ENCODE measurements around the gene PPIB. TPM values are rescaled to one million over a fixed set of nuclear protein-coding genes. Genes with fewer than 3 reads are reported as not detected.

Gene PPIB
- total RNA-seq, 1 experiment from 2014 or later, result 433 TPM

DNA sequence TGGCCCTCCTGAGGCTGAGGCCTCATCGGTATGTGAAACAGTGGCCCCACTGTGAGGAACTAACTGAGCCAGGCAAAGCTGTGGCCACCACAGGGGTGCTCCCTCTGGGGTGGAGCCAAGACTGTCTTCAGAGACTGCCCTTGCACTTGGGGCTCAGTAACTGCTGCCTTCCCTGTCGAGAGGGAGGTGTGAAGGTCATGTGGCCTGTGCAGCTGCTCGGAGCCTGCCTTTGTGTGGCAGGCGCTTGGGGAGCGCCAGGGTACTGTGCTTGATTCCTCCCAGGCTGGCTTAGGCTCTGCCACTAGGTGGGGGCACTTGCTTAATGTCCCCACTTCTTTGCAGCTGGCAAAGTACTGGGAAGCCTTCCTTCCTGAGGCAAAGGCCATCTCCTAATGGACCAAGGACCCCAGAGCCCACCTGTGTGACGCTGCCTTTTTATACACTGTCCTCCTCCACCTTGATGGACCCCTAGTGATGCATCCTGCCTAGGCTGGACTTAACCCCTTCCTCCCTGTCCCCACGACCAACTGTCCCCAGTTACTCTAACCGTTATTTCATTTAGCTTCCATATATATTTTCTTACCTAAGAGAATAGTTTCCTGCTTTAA lies 25.5 kb downstream of the PPIB start:
- Mint-ChIP-seq H3K4me1 (peaks cover 0 to 11% of the 10 kb centered on the region in 2 experiments; a peak in 2 of 4 replicates), H3K36me3 (ENCODE audit: insufficient read depth in 1 of 3, low read depth in 3 of 3) (peaks cover 7 to 42% (median 36%) of the 10 kb centered on the region in 3 experiments; a peak in 6 of 7 replicates), H3K4me3 (no peak overlapping the region), H3K27me3 (ENCODE audit: low read depth) (no peaks in the 10 kb centered on the region), H3K9me3 (no peaks in the 10 kb centered on the region), H3K27ac (no peak overlapping the region)
- Histone ChIP-seq H4K5ac (ENCODE audit: insufficient read length, low read depth, low read length) (no peak overlapping the region), H3K23me2 (ENCODE audit: insufficient read length, low read depth, low read length, poor library complexity, severe bottlenecking) (no peaks in the 10 kb centered on the region), H3T11ph (ENCODE audit: low read length) (no peak overlapping the region), H3K9me3 (ENCODE audit: control insufficient read depth, low read depth, low read length) (no peaks in the 10 kb centered on the region), H2AFZ (ENCODE audit: low read length) (no peak overlapping the region), H2BK120ac (ENCODE audit: low read depth, low read length, poor library complexity, severe bottlenecking) (no peak overlapping the region), H2BK12ac (ENCODE audit: insufficient read length, low read depth, low read length) (no peak overlapping the region), H3K4ac (ENCODE audit: low read depth, low read length) (no peak overlapping the region), H2BK20ac (ENCODE audit: low read depth, low read length, poor library complexity, severe bottlenecking) (no peak overlapping the region), H4K91ac (ENCODE audit: insufficient read length, low read depth, low read length) (no peak overlapping the region), H2BK15ac (ENCODE audit: low read depth, low read length) (no peak overlapping the region), H3K27me3 (ENCODE audit: insufficient read depth, low read length) (no peaks in the 10 kb centered on the region), H3K4me2 (ENCODE audit: insufficient read depth, insufficient read length, low read length) (no peak overlapping the region), H3K56ac (ENCODE audit: insufficient read length, low read depth, low read length) (no peak overlapping the region), H3K4me1 (ENCODE audit: insufficient read depth, low read length) (no peaks in the 10 kb centered on the region), H3K79me1 (ENCODE audit: insufficient read depth, low read depth, low read length, poor library complexity, severe bottlenecking) (no peaks in the 10 kb centered on the region), H3K18ac (ENCODE audit: insufficient read length, low read depth, low read length) (no peak overlapping the region), H3K14ac (ENCODE audit: insufficient read depth, low read length) (no peak overlapping the region), H3K79me2 (ENCODE audit: insufficient read depth, low read length) (no peaks in the 10 kb centered on the region), H4K20me1 (ENCODE audit: control insufficient read depth, insufficient read depth, insufficient read length) (no peaks in the 10 kb centered on the region), H2BK5ac (ENCODE audit: insufficient read length, low read length) (no peak overlapping the region), H2AK5ac (ENCODE audit: insufficient read length, low read length) (no peak overlapping the region), H3K23ac (ENCODE audit: insufficient read length, low read depth, low read length) (no peak overlapping the region), H3K9ac (ENCODE audit: extremely low read depth, insufficient read length, low read length) (no peak overlapping the region), H3K27ac (ENCODE audit: insufficient read length, low read depth, low read length) (no peak overlapping the region), H4K8ac (replicated peaks; ENCODE audit: insufficient read length, low read depth, low read length) (no peak overlapping the region)
- no CpG with 5 or more reads among the region's 8 CpGs for WGBS (ENCODE audit: extremely low coverage, insufficient read length, low lambda C conversion rate)
- TF ChIP-seq, protein P1, sequence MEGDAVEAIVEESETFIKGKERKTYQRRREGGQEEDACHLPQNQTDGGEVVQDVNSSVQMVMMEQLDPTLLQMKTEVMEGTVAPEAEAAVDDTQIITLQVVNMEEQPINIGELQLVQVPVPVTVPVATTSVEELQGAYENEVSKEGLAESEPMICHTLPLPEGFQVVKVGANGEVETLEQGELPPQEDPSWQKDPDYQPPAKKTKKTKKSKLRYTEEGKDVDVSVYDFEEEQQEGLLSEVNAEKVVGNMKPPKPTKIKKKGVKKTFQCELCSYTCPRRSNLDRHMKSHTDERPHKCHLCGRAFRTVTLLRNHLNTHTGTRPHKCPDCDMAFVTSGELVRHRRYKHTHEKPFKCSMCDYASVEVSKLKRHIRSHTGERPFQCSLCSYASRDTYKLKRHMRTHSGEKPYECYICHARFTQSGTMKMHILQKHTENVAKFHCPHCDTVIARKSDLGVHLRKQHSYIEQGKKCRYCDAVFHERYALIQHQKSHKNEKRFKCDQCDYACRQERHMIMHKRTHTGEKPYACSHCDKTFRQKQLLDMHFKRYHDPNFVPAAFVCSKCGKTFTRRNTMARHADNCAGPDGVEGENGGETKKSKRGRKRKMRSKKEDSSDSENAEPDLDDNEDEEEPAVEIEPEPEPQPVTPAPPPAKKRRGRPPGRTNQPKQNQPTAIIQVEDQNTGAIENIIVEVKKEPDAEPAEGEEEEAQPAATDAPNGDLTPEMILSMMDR (conservative IDR thresholded peaks at IDR 0.05), result no peak; the same call in 2 of the 3 replicates
- DNase-seq, result no peak
